CD4-positive, CD25-positive, alpha-beta regulatory T cell (primary cell): ENCODE data around the gene ARPC5L. TPM values are rescaled to one million over a fixed set of nuclear protein-coding genes. Genes with fewer than 3 reads are reported as not detected.

Source experiments
- ATAC-seq, 2 donors: fragments of 150-1000 bp; cut with Tn5 transposase; one replicate each; pipeline ENCODE4 v1.10.0; 2021; ENCODE audit warnings: low read depth in 2 of 2, moderate number of reproducible peaks in 2 of 2, moderate library complexity in 1 of 2
- DNase-seq, 3 donors: peaks; one replicate each; pipeline versions ENCODE4 v3.0.0 to v3.0.0-alpha.2; 2012 to 2022; ENCODE audit warnings: mixed read lengths in 1 of 3
- H3K27ac ChIP-seq: one replicate; pipeline ENCODE4 v1.7.0; 2013; ENCODE audit warnings: mild to moderate bottlenecking, low read length; ENCODE audit not compliant: insufficient read depth, poor library complexity, severe bottlenecking
- H3K27me3 ChIP-seq: one replicate; pipeline ENCODE4 v1.7.0; 2013; ENCODE audit warnings: low read length; ENCODE audit not compliant: control insufficient read depth, insufficient read depth
- H3K36me3 ChIP-seq: one replicate; pipeline ENCODE4 v1.7.0; 2013; ENCODE audit warnings: mild to moderate bottlenecking, low read length, moderate library complexity; ENCODE audit not compliant: control insufficient read depth, insufficient read depth
- H3K4me1 ChIP-seq: 2 replicates; pipeline ENCODE4 v1.7.0; 2013; ENCODE audit warnings: mild to moderate bottlenecking, low read length; ENCODE audit not compliant: insufficient read depth, control insufficient read depth, poor library complexity, severe bottlenecking
- H3K4me3 ChIP-seq: one replicate; pipeline ENCODE4 v1.7.0; 2013; ENCODE audit warnings: low read depth, mild to moderate bottlenecking, low read length, moderate library complexity
- H3K9me3 ChIP-seq, 2 experiments: 1 replicate in 1 of 2; 2 replicates in 1 of 2; pipeline ENCODE4 v1.7.0; 2013; ENCODE audit warnings: low read length in 2 of 2, mild to moderate bottlenecking in 1 of 2, moderate library complexity in 1 of 2; ENCODE audit not compliant: control insufficient read depth in 2 of 2
- H3K27ac Mint-ChIP-seq, 3 donors: one replicate each; pipeline ENCODE4 v1.8.0; 2020 to 2022; ENCODE audit warnings: mild to moderate bottlenecking in 3 of 3, mixed read lengths in 3 of 3, moderate library complexity in 2 of 3
- H3K27me3 Mint-ChIP-seq: one replicate; pipeline ENCODE4 v1.8.0; 2022; ENCODE audit warnings: mild to moderate bottlenecking, mixed read lengths
- H3K36me3 Mint-ChIP-seq: one replicate; pipeline ENCODE4 v1.8.0; 2020; ENCODE audit warnings: mixed read lengths
- H3K4me1 Mint-ChIP-seq, 4 donors: one replicate each; pipeline ENCODE4 v1.8.0; 2020 to 2022; ENCODE audit warnings: mixed read lengths in 4 of 4, mild to moderate bottlenecking in 1 of 4
- H3K4me3 Mint-ChIP-seq, 4 donors: one replicate each; pipeline ENCODE4 v1.8.0; 2020 to 2022; ENCODE audit warnings: mild to moderate bottlenecking in 4 of 4, mixed read lengths in 4 of 4, moderate library complexity in 3 of 4
- H3K9me3 Mint-ChIP-seq, 7 donors: one replicate each; pipeline ENCODE4 v1.8.0; 2020 to 2022; ENCODE audit warnings: mixed read lengths in 7 of 7, mild to moderate bottlenecking in 3 of 7, moderate library complexity in 2 of 7
- polyA plus RNA-seq, 4 donors: library from polyadenylated mRNA; unstranded; fragments of 300-500 nt; fragmentation: Illumina TruSeq; gene quantifications; one replicate each; pipeline ENCODE4 v1.2.3, GENCODE V29; 2021
- total RNA-seq: library from RNA; stranded (reverse); gene quantifications from one replicate; pipeline ENCODE4 v1.2.3, GENCODE V29; 2022

Gene ARPC5L
- total RNA-seq (48.6 TPM), polyA plus RNA-seq (10 to 100 TPM; 60.6 to 63.7 (median 61.7) TPM)

DNA sequence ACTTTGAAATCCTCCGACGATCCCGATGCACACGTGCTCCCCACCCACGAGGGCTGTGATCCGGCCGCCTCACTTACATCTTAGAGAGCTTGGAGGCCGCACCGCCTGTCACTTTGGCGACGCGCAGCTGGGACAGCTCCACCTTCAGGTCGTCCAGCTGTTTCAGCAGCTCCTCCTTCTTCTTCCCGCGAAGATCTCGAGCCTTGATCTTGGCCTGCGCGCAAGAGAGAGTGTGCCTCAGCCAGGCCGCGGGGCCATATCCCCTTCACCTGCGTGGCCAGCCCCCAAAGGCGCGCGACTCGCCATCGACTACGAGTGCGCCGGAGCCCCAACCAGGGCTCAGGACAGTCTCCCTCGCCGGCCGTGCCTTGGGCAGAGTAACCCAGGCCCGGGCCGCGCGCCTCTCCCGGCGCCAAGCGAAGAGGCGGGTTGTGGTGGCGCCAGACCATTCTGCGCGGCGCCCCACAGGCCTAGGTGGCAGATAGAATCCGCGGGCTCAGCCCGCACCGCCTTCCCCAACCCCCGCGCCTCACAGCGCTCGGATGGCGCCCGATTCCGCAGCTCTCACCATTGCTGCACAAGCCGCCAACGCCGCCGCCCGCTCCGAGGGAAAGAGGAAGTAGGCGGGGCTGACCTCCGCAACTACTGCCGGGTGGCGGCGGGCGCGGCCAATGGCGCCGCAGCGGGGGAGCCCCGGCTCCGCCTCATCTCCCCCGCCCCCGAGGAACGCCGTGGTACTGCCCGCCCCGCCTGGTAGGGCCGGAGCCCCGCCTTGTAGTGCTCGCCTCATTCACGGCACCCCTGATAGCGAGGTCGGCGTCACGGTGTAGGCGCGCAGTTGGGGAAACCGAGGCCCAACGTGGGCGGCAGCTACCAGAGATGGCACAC, at the start of gene ARPC5L, which contains the start of gene RPL35:
Gene ARPC5L (plus strand): TSS at position 789 of the 888 bp plus-strand sequence. CDS start 7,161 bp downstream, outside the sequence.
Gene RPL35 (minus strand): TSS at position 616 of the 888 bp plus-strand sequence. CDS start 45 bp downstream, at position 571.
- DNase-seq (peak; percentile 92 to 97 (median 96)), ATAC-seq (peak; percentile 96)
- Histone ChIP-seq H3K4me3 (peak within 1 kb of the TSS; percentile 89), H3K4me1 (peaks cover 31% of the 10 kb centered on the region), H3K36me3 (peaks cover 37% of the 10 kb centered on the region), H3K27me3 (no peaks in the 10 kb centered on the region), H3K27ac (peak within 1 kb of the TSS; percentile 93), H3K9me3 (no peaks in the 10 kb centered on the region)
- Mint-ChIP-seq H3K9me3 (no peaks in the 10 kb centered on the region), H3K27me3 (no peaks in the 10 kb centered on the region), H3K4me1 (peaks cover 9 to 48% (median 25%) of the 10 kb centered on the region in 4 donors), H3K27ac (peak within 1 kb of the TSS; percentile 96 to 99 (median 97)), H3K36me3 (peaks cover 23% of the 10 kb centered on the region), H3K4me3 (peak within 1 kb of the TSS; percentile 95 to 98 (median 97))

DNA sequence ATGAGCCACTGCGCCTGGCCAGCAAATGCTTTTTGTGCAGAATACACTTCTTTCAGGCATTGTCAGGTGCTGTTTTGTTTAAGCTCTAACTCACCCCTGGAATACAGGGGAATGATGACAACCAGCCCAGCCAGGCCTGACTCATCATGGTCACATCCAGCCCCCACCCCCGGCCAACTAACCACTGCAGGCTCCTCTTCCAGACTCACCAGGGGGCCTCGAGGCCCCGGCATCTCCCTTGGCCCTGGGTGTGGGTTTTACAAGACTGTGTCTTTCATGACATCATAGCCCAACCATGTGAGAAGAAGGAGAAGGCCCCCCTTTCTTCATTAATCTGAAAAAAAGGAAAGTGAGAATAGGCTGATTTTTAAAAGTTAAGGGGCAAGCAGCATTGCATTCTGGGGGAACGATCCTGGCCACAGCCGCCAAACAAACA, 49.5 kb upstream of the ARPC5L start:
- Mint-ChIP-seq H3K27me3 (peaks cover 4% of the 10 kb centered on the region), H3K27ac (no peak overlapping the region), H3K36me3 (no peaks in the 10 kb centered on the region), H3K4me1 (no peaks in the 10 kb centered on the region), H3K9me3 (no peaks in the 10 kb centered on the region), H3K4me3 (no peak overlapping the region)
- H3K27ac ChIP-seq: no peak overlapping the region
- DNase-seq (no peak), ATAC-seq (no peak)
- no peaks in the 10 kb centered on the region for H3K4me1 ChIP-seq
- no peaks in the 10 kb centered on the region for H3K36me3 ChIP-seq
- no peaks in the 10 kb centered on the region for H3K27me3 ChIP-seq
- H3K4me3 ChIP-seq: no peak overlapping the region
- no peaks in the 10 kb centered on the region for H3K9me3 ChIP-seq

- H3K27me3 Mint-ChIP-seq: peaks cover 4% of the 10 kb centered on the region
- no peak overlapping the region for H3K4me3 Mint-ChIP-seq
- H3K27me3 ChIP-seq: no peaks in the 10 kb centered on the region
- peaks cover 0 to 1% (median under 1%) of the 10 kb centered on the region in 4 donors for H3K4me1 Mint-ChIP-seq
- no peaks in the 10 kb centered on the region for H3K9me3 Mint-ChIP-seq
- H3K36me3 Mint-ChIP-seq: no peaks in the 10 kb centered on the region
- no peak for DNase-seq
- no peak overlapping the region for H3K27ac ChIP-seq
- H3K36me3 ChIP-seq: no peaks in the 10 kb centered on the region
- no peaks in the 10 kb centered on the region for H3K4me1 ChIP-seq
- H3K4me3 ChIP-seq: no peak overlapping the region
- no peaks in the 10 kb centered on the region for H3K9me3 ChIP-seq
- H3K27ac Mint-ChIP-seq: no peak overlapping the region
- ATAC-seq: no peak
Observed at GRCh38 chr9:124813041-124813440, 48.9 kb upstream of the ARPC5L start.

DNA sequence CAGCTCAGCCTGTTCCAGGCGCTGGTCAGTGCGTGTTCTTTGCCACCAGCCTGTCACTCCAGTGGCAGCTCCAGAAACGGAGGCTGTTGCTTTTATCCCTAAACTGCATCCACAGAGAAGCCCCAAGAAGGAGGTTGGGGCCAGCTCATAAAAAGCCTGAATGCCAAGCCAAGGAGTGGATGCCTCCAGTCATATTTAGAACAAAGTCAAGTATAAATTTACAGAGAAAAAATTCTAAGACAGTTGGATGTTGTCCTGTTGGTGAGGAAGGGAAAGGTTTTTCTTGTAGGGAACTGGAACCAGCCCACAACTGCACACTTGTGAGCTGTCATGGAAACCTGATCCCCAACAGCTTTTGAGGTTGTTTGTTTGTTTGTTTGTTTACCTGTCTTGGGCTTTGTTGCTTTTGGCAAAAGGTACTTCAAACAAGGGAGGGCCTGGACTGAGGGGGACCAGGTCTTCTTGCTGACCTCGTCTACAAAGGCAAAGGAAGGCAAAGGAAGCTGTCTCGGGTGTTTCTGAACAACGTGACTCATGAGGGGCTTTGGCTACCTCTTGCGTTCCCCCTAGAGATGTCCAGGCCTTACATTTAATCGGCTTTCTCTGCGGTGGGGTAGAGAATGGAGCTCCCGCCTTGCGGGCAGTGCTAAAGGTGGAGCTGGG, 48.3 kb upstream of the ARPC5L start:
- H3K27me3 Mint-ChIP-seq: peaks cover 4% of the 10 kb centered on the region

DNA sequence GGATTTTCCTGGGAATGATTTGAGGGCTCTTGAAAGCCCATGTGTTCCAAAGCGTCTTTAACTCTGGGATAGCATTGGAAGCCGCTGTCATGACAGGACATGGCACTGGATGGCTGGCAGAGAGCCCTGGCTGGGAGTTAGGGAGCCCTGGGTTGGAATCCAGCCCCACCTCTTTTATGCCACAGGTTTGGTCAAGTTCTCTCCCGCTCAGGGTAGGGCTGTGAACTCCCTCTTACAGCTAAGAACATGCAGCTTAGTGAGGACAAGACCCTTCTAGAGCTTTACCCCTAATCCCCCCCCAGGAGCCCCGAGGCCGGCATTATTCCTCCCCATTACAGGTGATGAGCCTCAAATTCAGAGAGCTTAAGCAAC, 47.8 kb upstream of the ARPC5L start:
- no peak overlapping the region for H3K4me3 Mint-ChIP-seq
- H3K27ac Mint-ChIP-seq: no peak overlapping the region
- no peak overlapping the region for H3K4me3 ChIP-seq
- H3K27me3 ChIP-seq: no peaks in the 10 kb centered on the region
- DNase-seq: no peak
- no peak overlapping the region for H3K27ac ChIP-seq
- H3K27me3 Mint-ChIP-seq: peaks cover 4% of the 10 kb centered on the region
- H3K36me3 ChIP-seq: no peaks in the 10 kb centered on the region
- ATAC-seq: no peak
- no peaks in the 10 kb centered on the region for H3K36me3 Mint-ChIP-seq
- no peaks in the 10 kb centered on the region for H3K9me3 ChIP-seq
- H3K4me1 ChIP-seq: no peaks in the 10 kb centered on the region
- H3K4me1 Mint-ChIP-seq: peaks cover 0 to 8% (median 2%) of the 10 kb centered on the region in 4 donors
- H3K9me3 Mint-ChIP-seq: no peaks in the 10 kb centered on the region

More for the DNA sequence above, 48.3 kb upstream of the ARPC5L start:
- DNase-seq: no peak
- no peaks in the 10 kb centered on the region for H3K9me3 Mint-ChIP-seq
- Histone ChIP-seq H3K4me3 (no peak overlapping the region), H3K9me3 (no peaks in the 10 kb centered on the region), H3K27me3 (no peaks in the 10 kb centered on the region), H3K4me1 (no peaks in the 10 kb centered on the region), H3K36me3 (no peaks in the 10 kb centered on the region), H3K27ac (no peak overlapping the region)
- H3K4me1 Mint-ChIP-seq: peaks cover 0 to 7% (median 2%) of the 10 kb centered on the region in 4 donors
- no peaks in the 10 kb centered on the region for H3K36me3 Mint-ChIP-seq
- H3K27ac Mint-ChIP-seq: no peak overlapping the region
- no peak overlapping the region for H3K4me3 Mint-ChIP-seq
- no peak for ATAC-seq

GRCh38 chr9:124815601-124816000, 46.3 kb upstream of the ARPC5L start:
- H3K4me1 ChIP-seq: no peaks in the 10 kb centered on the region
- Mint-ChIP-seq H3K27ac (no peak overlapping the region), H3K9me3 (no peaks in the 10 kb centered on the region), H3K36me3 (no peaks in the 10 kb centered on the region), H3K27me3 (peaks cover 4% of the 10 kb centered on the region), H3K4me3 (no peak overlapping the region), H3K4me1 (peaks cover 0 to 8% (median 2%) of the 10 kb centered on the region in 4 donors)
- H3K27ac ChIP-seq: no peak overlapping the region
- H3K4me3 ChIP-seq: no peak overlapping the region
- DNase-seq (no peak), ATAC-seq (no peak)
- no peaks in the 10 kb centered on the region for H3K27me3 ChIP-seq
- H3K9me3 ChIP-seq: no peaks in the 10 kb centered on the region
- H3K36me3 ChIP-seq: no peaks in the 10 kb centered on the region

GRCh38 chr9:124818431-124819281, 43.3 kb upstream of the ARPC5L start:
- no peaks in the 10 kb centered on the region for H3K36me3 Mint-ChIP-seq
- H3K27me3 Mint-ChIP-seq: peaks cover 14% of the 10 kb centered on the region
- no peak overlapping the region for H3K4me3 Mint-ChIP-seq
- H3K27ac Mint-ChIP-seq: peak overlapping the region in 1 of 3 donors; percentile 21
- ATAC-seq (peak in 1 of 2 donors; percentile 47), DNase-seq (peak in 1 of 3 donors; percentile 80)
- no peaks in the 10 kb centered on the region for H3K9me3 Mint-ChIP-seq
- H3K4me1 ChIP-seq: no peaks in the 10 kb centered on the region
- no peaks in the 10 kb centered on the region for H3K9me3 ChIP-seq
- no peaks in the 10 kb centered on the region for H3K36me3 ChIP-seq
- no peak overlapping the region for H3K27ac ChIP-seq
- no peak overlapping the region for H3K4me3 ChIP-seq
- peaks cover 0 to 8% (median 2%) of the 10 kb centered on the region in 4 donors for H3K4me1 Mint-ChIP-seq
- H3K27me3 ChIP-seq: no peaks in the 10 kb centered on the region
